A673 (cell line): ENCODE data around the gene NT5C. TPM values are rescaled to one million over a fixed set of nuclear protein-coding genes. Genes with fewer than 3 reads are reported as not detected.

Experiments used
- BruUV-seq: library from RNA; stranded (reverse); fragments of 400-500 nt; replicated peaks from 2 replicates; lab custom pipeline; 2021; lab: Mats Ljungman, UMichigan
- CTCF ChIA-PET: fragments of 300-600 bp; sonication (Branson Sonifier 250); formaldehyde crosslinking; loops from one replicate; lab custom pipeline; 2022; ENCODE audit warnings: antibody characterized with exemption; lab: Charles Lee
- POLR2A ChIA-PET: fragments of 300-600 bp; sonication (Branson Sonifier 250); formaldehyde crosslinking; loops from one replicate; lab custom pipeline; 2022; ENCODE audit warnings: antibody characterized with exemption; ENCODE audit not compliant: low non-redundant PET; lab: Charles Lee
- DNase-seq: peaks from one replicate; pipeline ENCODE4 v3.0.0-alpha.2; 2015; ENCODE audit warnings: low spot score
- H3K27ac ChIP-seq: fragments of 200-600 bp; sonication (generic); 2 replicates; pipeline ENCODE4 v1.5.1; 2016; ENCODE audit warnings: mixed run types, low read depth, mild to moderate bottlenecking, mixed read lengths, antibody characterized with exemption, low read length; ENCODE audit not compliant: poor library complexity, severe bottlenecking
- H3K27me3 ChIP-seq: fragments of 200-600 bp; sonication (generic); replicated peaks from 2 replicates; pipeline ENCODE4 v1.6.1; 2017; ENCODE audit warnings: mixed run types, low read depth, mild to moderate bottlenecking, mixed read lengths, antibody characterized with exemption, low read length; ENCODE audit not compliant: insufficient read depth, poor library complexity
- H3K36me3 ChIP-seq: fragments of 200-600 bp; sonication (generic); 2 replicates; pipeline ENCODE4 v1.6.1; 2016; ENCODE audit warnings: mixed run types, mild to moderate bottlenecking, mixed read lengths, antibody characterized with exemption, low read length; ENCODE audit not compliant: insufficient read depth, poor library complexity, severe bottlenecking
- H3K4me1 ChIP-seq: fragments of 200-600 bp; sonication (generic); 2 replicates; pipeline ENCODE4 v1.6.1; 2017; ENCODE audit warnings: mixed run types, mild to moderate bottlenecking, mixed read lengths, antibody characterized with exemption, low read length; ENCODE audit not compliant: insufficient read depth, poor library complexity, severe bottlenecking
- H3K4me3 ChIP-seq: fragments of 200-600 bp; sonication (generic); 2 replicates; pipeline ENCODE4 v1.5.1; 2016; ENCODE audit warnings: low read depth, mixed run types, mild to moderate bottlenecking, mixed read lengths, low read length; ENCODE audit not compliant: poor library complexity, severe bottlenecking
- H3K9me3 ChIP-seq: fragments of 200-600 bp; sonication (generic); 2 replicates; pipeline ENCODE4 v1.6.1; 2016; ENCODE audit warnings: mixed run types, low read depth, mild to moderate bottlenecking, mixed read lengths, antibody characterized with exemption, low read length; ENCODE audit not compliant: poor library complexity, severe bottlenecking
- EZH2 ChIP-seq: fragments of 200-600 bp; sonication (generic); IDR thresholded peaks from 2 replicates; pipeline ENCODE4 v1.6.1; 2017; ENCODE audit warnings: borderline replicate concordance, low read depth, mild to moderate bottlenecking, mixed read lengths, antibody characterized with exemption, low read length; ENCODE audit not compliant: poor library complexity, severe bottlenecking
- intact Hi-C: fragments of 100-400 bp; cut with micrococcal nuclease; formaldehyde crosslinking; loops from one replicate; pipeline ENCODE4 v1.10.0; 2022; ENCODE audit not compliant: unreplicated experiment
- total RNA-seq: library from RNA; stranded (reverse); gene quantifications from 2 replicates; pipeline ENCODE4 v1.2.3, GENCODE V29; 2021
- TF ChIP-seq, protein P1 (sequence below): fragments of 300-800, 200-600 bp; sonication (generic); conservative IDR thresholded peaks from 2 replicates; pipeline ENCODE4 v1.5.1; 2017; ENCODE audit warnings: low read depth, mild to moderate bottlenecking, antibody characterized with exemption, low read length, moderate library complexity, mixed read lengths

Gene NT5C
- total RNA-seq, 1 experiment from 2014 or later = 43.3 TPM

DNA sequence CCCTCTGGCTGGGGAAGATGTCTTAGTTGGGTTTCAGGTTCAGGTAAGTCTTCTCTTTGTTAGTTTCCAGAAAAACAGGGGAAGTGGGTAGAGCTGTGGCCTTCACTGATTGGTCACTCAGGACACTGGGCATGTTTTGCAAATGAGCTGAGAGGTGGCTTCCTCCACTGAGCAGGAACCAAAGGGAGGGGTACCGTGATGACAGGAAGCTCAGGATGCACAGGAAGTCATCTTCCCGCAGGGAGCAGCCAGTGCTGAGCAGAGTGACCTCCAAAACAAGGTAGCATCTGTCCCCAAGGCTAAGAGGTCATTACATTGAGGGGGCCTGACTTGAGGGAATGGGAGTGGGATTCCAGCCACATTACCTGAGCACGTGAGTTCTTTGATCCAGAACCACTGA lies 5.6 kb downstream of the NT5C start:
- Histone ChIP-seq H3K27ac (no peak overlapping the region), H3K4me1 (peaks cover 7% of the 10 kb centered on the region), H3K4me3 (no peak overlapping the region), H3K36me3 (peaks cover 9% of the 10 kb centered on the region), H3K9me3 (no peaks in the 10 kb centered on the region), H3K27me3 (no peaks in the 10 kb centered on the region)
- ChIA-PET POLR2A (interaction anchor here (0.5 kb wide), 1 partner anchor 8 kb away, joined by 5 read pairs; no protein-coding TSS in a partner anchor), CTCF (no interaction called here)
- no peak for DNase-seq
- BruUV-seq = no TSS peak
- TF ChIP-seq, protein P1, sequence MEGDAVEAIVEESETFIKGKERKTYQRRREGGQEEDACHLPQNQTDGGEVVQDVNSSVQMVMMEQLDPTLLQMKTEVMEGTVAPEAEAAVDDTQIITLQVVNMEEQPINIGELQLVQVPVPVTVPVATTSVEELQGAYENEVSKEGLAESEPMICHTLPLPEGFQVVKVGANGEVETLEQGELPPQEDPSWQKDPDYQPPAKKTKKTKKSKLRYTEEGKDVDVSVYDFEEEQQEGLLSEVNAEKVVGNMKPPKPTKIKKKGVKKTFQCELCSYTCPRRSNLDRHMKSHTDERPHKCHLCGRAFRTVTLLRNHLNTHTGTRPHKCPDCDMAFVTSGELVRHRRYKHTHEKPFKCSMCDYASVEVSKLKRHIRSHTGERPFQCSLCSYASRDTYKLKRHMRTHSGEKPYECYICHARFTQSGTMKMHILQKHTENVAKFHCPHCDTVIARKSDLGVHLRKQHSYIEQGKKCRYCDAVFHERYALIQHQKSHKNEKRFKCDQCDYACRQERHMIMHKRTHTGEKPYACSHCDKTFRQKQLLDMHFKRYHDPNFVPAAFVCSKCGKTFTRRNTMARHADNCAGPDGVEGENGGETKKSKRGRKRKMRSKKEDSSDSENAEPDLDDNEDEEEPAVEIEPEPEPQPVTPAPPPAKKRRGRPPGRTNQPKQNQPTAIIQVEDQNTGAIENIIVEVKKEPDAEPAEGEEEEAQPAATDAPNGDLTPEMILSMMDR = no peak
- no peak for TF ChIP-seq EZH2
- intact Hi-C loops = no loop called here

DNA sequence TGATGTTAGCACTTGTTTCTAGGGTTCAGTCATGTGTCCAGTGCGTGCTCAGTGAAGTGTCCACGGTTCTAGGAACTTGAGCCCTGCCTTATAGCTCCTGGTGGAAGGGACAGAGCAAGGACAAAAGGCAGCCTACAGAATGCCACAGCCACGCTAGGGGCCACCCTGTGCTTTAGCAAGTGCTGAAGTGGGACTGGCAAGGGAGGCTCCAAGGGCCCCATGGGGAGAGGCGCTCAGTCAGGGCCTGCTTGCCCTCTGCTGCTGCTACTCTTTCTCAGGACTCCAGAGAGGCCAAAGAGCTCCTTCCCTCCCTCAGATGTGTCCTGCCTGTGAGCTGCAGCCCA lies 6.8 kb downstream of the NT5C start:
- DNase-seq = no peak
- H3K4me3 ChIP-seq = no peak overlapping the region
- CTCF ChIA-PET = no interaction called here
- no peaks in the 10 kb centered on the region for H3K9me3 ChIP-seq
- intact Hi-C loops = no loop called here
- H3K27me3 ChIP-seq = no peaks in the 10 kb centered on the region
- no peaks in the 10 kb centered on the region for H3K4me1 ChIP-seq
- POLR2A ChIA-PET = no interaction called here
- H3K27ac ChIP-seq = no peak overlapping the region
- H3K36me3 ChIP-seq = peaks cover 5% of the 10 kb centered on the region
- no TSS peak for BruUV-seq
- no peak for TF ChIP-seq EZH2
- TF ChIP-seq, protein P1 = no peak

GRCh38 chr17:75124041-75124818 lies 7.3 kb downstream of the NT5C start:
- BruUV-seq = no TSS peak
- H3K4me1 ChIP-seq = no peaks in the 10 kb centered on the region
- CTCF ChIA-PET = no interaction called here
- H3K36me3 ChIP-seq = no peaks in the 10 kb centered on the region
- POLR2A ChIA-PET = no interaction called here
- no peak overlapping the region for H3K27ac ChIP-seq
- TF ChIP-seq, protein P1 = no peak
- no peak for TF ChIP-seq EZH2
- H3K9me3 ChIP-seq = no peaks in the 10 kb centered on the region
- no peak for DNase-seq
- intact Hi-C loops = no loop called here
- H3K4me3 ChIP-seq = no peak overlapping the region
- no peaks in the 10 kb centered on the region for H3K27me3 ChIP-seq
